ENCODE results near the gene SLC17A7. TPM values are rescaled to one million over a fixed set of nuclear protein-coding genes. Genes with fewer than 3 reads are reported as not detected.

The SLC17A7 gene
- polyA plus RNA-seq, 1 experiment: 0.10 TPM

- ChIA-PET CTCF (interaction anchor here (0.8 to 1.1 kb wide), 5 partner anchors 12 to 47 kb away, joined by 3 to 4 read pairs (median 3); partner anchors contain the start of gene PIH1D1), POLR2A (no interaction called here)
- Histone ChIP-seq H3K36me3 (ENCODE audit: control insufficient read depth, insufficient read depth, low read length) (no peaks in the 10 kb centered on the region), H3K27me3 (ENCODE audit: control insufficient read depth, insufficient read depth, low read length) (peaks cover 4% of the 10 kb centered on the region), H3K4me3 (ENCODE audit: low read depth, low read length) (no peak overlapping the region)
- no peak for DNase-seq (ENCODE audit: low read depth)
- TF ChIP-seq, protein P1, sequence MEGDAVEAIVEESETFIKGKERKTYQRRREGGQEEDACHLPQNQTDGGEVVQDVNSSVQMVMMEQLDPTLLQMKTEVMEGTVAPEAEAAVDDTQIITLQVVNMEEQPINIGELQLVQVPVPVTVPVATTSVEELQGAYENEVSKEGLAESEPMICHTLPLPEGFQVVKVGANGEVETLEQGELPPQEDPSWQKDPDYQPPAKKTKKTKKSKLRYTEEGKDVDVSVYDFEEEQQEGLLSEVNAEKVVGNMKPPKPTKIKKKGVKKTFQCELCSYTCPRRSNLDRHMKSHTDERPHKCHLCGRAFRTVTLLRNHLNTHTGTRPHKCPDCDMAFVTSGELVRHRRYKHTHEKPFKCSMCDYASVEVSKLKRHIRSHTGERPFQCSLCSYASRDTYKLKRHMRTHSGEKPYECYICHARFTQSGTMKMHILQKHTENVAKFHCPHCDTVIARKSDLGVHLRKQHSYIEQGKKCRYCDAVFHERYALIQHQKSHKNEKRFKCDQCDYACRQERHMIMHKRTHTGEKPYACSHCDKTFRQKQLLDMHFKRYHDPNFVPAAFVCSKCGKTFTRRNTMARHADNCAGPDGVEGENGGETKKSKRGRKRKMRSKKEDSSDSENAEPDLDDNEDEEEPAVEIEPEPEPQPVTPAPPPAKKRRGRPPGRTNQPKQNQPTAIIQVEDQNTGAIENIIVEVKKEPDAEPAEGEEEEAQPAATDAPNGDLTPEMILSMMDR (IDR thresholded peaks at IDR 0.05; ENCODE audit: insufficient read depth, low read depth, low read length): no peak
These were observed 37.7 kb downstream of the SLC17A7 start for GRCh38 chr19:49403404-49404187.

DNA sequence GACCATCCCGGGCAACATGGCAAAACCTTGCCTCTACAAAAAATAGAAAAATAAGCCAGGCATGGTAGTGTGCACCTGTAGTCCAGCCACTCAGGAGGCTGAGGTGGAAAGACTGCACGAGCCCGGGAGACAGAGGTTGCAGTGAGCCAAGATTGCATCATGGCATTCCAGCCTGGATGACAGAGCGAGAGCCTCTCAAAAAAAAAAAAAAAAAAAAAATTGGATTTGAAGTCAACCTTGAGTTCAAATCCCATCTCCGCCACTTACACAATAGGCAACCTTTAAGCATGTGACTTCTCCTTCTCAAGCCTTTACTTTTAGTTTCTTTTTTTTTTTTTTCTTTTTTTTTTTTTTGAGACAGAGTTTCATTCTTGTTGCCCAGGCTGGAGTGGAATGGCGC lies 41.3 kb downstream of the SLC17A7 start:
- no peaks in the 10 kb centered on the region for H3K36me3 ChIP-seq (ENCODE audit: control insufficient read depth, insufficient read depth, low read length)
- peaks cover 8% of the 10 kb centered on the region for H3K27me3 ChIP-seq (ENCODE audit: control insufficient read depth, insufficient read depth, low read length)
- TF ChIP-seq, protein P1 (IDR thresholded peaks at IDR 0.05; ENCODE audit: insufficient read depth, low read depth, low read length): no peak
- CTCF ChIA-PET: no interaction called here
- no peak overlapping the region for H3K4me3 ChIP-seq (ENCODE audit: low read depth, low read length)
- no peak for DNase-seq (ENCODE audit: low read depth)
- POLR2A ChIA-PET: no interaction called here

DNA sequence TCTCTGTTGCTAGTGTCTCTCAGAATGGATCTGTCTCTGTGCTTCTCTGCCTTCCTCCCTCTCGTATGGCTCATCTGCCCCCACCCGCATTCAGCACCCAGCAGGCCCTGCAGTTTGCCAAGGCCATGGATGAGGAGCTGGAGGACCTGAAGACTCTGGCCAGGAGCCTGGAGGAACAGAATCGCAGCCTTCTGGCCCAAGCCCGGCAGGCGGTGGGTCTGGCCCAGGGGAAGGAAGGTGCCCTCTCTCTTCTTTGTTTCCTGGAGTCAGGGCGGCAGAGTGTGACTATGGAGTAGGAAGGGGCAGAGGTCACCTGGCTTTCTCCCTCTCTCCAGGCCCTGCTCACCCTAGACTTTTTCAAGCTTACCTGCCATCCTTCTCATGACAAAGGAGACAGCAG lies 42.4 kb downstream of the SLC17A7 start:
- H3K4me3 ChIP-seq (ENCODE audit: low read depth, low read length): no peak overlapping the region
- DNase-seq (ENCODE audit: low read depth): no peak
- peaks cover 9% of the 10 kb centered on the region for H3K27me3 ChIP-seq (ENCODE audit: control insufficient read depth, insufficient read depth, low read length)
- POLR2A ChIA-PET: no interaction called here
- no peaks in the 10 kb centered on the region for H3K36me3 ChIP-seq (ENCODE audit: control insufficient read depth, insufficient read depth, low read length)
- CTCF ChIA-PET: no interaction called here
- TF ChIP-seq, protein P1 (IDR thresholded peaks at IDR 0.05; ENCODE audit: insufficient read depth, low read depth, low read length): no peak

- no peak overlapping the region for H3K4me3 ChIP-seq (ENCODE audit: low read depth, low read length)
- ChIA-PET POLR2A (interaction anchor here (0.6 kb wide), 1 partner anchor 32 kb away, joined by 3 read pairs; no protein-coding TSS in a partner anchor), CTCF (no interaction called here)
- no peak for DNase-seq (ENCODE audit: low read depth)
- TF ChIP-seq, protein P1 (IDR thresholded peaks at IDR 0.05; ENCODE audit: insufficient read depth, low read depth, low read length): no peak
- peaks cover 11% of the 10 kb centered on the region for H3K27me3 ChIP-seq (ENCODE audit: control insufficient read depth, insufficient read depth, low read length)
- no peaks in the 10 kb centered on the region for H3K36me3 ChIP-seq (ENCODE audit: control insufficient read depth, insufficient read depth, low read length)
These were observed 43.2 kb downstream of the SLC17A7 start for GRCh38 chr19:49398001-49398615.

- H3K27me3 ChIP-seq (ENCODE audit: control insufficient read depth, insufficient read depth, low read length): peaks cover 14% of the 10 kb centered on the region
- no peaks in the 10 kb centered on the region for H3K36me3 ChIP-seq (ENCODE audit: control insufficient read depth, insufficient read depth, low read length)
- POLR2A ChIA-PET: no interaction called here
- no peak overlapping the region for H3K4me3 ChIP-seq (ENCODE audit: low read depth, low read length)
- TF ChIP-seq, protein P1 (IDR thresholded peaks at IDR 0.05; ENCODE audit: insufficient read depth, low read depth, low read length): no peak
- CTCF ChIA-PET: no interaction called here
- DNase-seq (ENCODE audit: low read depth): no peak
These were observed 44.4 kb downstream of the SLC17A7 start for GRCh38 chr19:49396738-49397505.

Measured in BJ (cell line).